NCI-H1694 treated with DMSO at 0.1 percent for 48 hours (cell line): ENCODE data around the gene FBXL17.

ENCODE experiments used
- DNase-seq: peaks from one replicate; lab custom pipeline; 2025; lab: John Stamatoyannopoulos, UW

The FBXL17 gene

DNA sequence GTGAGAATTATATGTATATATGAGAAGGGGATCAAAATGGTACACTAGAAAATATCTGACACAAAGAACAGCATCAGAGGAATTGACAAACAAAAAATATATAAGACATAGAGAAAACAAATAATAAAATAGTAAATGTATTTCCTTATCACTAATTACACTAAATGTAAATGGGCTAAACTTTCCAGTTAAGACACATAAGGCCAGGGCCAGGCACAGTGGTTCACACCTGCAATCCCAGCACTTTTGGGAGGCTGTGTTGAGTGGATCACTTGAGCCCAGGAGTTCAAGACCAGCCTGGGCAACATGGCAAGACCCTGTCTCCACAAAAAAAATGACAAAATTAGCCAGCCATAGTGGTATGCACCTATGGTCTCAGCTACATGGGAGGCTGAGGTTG lies 8.5 kb downstream of the FBXL17 start:
- no peak for DNase-seq

DNA sequence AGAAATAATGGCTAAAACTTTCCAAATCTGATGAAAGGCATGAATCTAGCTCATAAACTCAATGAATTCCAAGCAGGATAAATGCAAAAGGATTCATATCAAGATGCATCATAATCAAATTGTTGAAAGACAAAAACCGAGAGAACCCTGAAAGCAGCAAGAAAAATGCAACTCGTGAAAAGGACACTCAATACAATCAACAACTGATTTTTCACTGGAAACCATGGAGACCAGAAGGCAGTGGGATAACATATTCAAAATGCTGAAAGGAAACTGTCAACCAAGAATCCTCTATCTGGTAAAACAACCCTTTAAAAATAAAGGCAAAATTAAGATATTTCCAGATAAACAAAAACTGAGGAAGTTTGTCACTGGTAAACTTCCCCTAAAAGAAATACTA lies 9.5 kb downstream of the FBXL17 start:
- DNase-seq: no peak

DNA sequence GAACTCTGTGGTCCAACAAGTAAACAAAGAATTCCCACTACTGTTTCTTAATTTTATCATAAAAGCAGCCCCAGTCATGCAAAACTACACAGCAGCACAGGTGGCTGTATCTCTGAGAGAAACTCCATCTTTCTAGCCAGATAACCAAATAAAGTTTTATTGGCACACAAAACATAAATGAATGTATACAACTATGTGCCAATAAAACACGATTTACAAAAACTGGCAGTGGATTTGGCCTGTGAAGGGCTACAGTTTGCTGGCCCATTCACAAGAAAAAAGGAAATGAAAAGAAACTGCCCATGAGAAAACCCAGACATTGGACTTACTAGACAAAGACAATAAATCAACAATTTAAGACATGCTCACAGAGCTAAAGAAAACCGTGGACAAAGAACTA lies 10.6 kb downstream of the FBXL17 start:
- DNase-seq: no peak

DNA sequence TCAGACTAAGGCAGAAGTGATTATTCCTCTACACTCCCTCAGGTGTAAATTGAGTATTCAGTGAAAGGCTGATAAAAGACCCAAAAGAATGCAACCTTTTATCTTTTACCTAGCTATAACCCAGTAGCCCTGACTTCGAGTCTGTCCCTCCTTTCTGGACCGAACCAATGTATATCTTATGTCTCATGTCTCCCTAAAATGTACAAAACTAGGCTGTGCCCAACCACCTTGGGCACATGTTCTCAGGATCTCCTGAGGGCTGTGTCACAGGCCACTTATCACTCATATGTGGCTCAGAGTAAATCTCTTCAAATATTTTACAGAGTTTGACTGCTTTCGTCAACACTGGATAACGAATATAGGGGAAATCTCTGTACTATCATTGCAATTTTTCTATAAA lies 12.7 kb downstream of the FBXL17 start:
- DNase-seq: no peak

DNA sequence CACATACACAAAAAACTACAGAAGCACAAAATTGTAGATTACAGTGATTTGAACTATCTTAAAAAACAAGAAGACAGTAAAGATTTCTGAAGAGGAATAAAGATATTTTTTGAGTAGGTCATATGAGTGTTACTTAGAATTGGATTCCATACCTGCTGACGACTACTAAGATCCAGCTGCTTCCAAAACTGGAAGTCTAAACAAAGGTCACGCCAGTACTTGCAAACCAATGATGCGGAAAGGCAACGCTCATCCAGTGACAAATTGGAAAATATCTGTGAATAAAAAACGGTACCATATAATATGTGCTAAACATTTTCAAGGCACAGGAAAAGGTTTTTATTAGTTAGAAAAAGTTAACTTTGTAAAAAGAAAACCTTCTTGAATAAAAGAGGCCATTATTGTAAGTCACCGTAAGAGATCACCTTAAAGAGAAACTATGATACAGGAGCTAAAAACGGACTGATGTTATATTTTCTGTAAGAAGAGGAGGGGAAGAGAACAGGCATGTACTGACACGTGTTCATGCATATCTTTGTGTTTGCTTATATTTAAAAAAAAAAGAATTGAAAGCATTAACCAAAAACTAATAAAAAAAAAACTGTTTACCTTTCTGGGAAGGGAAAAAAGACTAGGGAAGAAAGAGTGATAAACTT lies 14.1 kb downstream of the FBXL17 start:
- no peak for DNase-seq

DNA sequence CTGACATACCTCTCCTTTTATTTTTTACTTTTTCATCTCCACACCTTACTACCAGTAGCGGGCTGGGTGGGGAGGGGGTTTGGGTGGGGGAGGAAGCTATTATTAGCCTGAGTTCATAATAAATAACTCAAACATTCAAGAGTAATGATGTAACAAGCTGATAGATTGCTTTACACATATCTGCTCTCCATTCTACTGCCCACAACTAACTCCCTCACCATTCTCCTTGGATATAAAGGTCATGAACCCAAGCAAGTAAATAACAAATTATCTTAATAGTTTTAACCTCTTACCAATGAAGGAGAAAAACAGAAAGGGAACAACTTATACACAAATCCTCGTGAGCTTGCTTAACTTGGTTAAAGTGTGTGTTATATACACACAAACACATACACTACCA lies 15.4 kb downstream of the FBXL17 start:
- DNase-seq: no peak

DNA sequence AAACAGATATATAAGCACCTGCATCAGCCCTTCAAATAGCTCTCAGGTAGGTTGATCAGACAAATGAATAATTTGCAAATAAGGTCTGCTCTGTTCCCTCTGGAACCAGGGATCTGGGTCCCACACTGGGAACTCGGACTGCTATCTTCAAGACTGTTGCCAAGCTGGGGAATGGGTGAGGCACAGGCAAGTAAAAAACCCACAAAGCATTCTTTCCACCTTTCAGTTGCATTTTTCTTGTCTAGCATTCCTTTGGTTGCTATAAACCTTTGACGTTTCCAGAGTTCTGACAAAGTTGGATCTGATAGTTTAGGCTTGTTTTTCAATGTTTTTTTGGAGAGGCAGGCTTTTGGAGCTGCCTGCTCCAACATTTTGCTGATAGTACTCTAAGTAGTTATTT lies 20.1 kb downstream of the FBXL17 start:
- no peak for DNase-seq

DNA sequence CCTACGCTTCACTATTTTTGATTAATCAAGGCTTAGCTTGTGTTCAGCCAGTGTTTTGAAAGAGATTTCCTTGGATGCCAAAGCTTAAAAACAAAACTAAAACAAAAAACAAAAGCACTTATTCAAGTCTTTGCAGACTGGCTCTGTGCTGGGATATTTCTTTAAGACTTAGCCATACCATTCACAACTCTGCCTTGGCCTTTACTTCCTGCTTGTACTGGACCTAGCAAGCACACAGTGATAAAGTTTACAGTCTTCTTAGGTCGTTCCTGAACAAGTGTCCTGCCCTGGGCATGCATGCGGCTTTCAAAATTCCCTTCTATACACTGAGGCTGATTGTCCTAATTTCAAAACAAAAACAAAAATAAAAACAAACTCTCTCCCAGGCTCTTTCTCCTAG lies 20.7 kb downstream of the FBXL17 start:
- DNase-seq: no peak

DNA sequence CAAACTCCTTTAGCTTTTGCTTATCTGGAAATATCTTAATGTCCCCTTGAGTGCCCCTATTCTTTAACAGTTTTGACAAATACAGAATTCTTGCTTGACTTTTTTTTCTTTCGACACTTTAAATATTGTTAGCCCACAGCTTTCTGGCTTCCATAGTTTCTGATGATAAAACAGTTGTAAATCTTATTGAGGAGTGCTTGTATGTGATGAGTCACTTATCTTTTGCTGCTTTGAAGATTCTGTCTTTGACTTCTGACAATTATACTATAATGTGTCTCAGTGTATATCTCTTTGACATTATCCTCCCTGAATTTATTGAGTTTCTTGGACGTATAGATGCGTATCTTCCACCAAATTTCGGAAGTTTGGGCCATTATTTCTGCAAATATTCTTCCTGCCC lies 21.6 kb downstream of the FBXL17 start:
- DNase-seq: no peak

DNA sequence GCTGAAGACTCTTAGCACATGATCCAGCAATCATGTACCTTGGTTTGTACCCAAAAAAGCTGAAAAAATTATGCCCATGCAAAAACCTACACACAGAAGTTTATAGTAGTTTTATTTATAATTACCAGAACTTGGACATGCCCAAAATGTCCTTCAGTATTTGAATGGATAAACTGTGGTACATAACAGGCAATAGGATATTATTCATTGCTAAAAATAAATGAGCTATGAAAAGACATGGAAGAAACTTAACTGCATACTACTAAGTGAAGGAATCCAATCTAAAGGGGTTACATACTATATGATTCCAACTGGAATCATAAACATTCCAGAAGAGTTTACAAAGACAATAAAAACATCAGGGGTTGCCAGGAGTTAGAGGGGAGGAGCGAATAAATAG lies 25.6 kb downstream of the FBXL17 start:
- no peak for DNase-seq

DNA sequence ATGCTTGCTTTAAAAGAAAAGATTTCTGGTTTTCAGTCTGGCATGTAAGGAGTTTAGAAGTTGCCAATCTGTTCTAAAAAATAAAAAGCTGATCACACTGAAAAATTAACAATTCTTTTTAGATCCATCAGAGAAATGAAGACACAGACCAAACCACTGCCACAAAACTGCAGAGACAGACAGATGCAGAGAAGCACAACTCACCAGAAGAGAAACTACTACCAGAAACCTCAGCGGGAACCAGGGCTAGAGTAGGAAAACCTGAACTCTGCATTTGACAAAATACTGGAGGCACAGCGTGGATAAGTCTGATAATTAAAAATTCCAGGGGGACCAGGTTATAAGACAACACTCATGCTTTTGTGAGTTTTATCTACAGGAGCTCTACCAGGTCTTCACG lies 28.8 kb downstream of the FBXL17 start:
- DNase-seq: no peak

DNA sequence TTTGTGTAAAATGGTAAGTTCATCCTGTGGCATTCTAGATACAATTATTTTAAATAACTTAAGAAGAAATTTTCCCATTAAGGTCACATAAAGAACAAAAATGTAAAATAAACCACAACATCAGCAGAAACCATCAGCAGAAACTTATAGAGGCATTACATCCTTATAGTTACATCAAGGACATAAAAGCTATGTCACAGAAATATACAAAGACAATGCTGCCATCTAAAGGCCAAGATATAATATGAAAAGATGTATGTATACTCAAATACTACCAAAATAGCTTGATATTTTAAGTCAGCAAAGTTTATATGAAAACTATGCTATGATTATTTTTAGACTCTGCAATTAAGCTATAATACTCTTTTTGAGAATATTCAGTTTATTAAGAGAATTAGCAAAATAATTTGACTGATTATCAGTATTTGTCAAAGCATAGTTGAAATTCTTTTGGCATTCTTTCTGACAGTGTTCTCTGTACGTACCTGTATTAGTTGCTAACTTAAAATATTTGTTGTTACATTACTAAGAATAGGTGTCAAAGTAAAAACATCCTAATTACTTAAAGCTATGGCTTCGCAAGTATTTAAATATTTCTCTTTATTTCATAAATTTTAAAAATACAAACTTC lies 36.2 kb downstream of the FBXL17 start:
- peak; percentile 62 for DNase-seq

DNA sequence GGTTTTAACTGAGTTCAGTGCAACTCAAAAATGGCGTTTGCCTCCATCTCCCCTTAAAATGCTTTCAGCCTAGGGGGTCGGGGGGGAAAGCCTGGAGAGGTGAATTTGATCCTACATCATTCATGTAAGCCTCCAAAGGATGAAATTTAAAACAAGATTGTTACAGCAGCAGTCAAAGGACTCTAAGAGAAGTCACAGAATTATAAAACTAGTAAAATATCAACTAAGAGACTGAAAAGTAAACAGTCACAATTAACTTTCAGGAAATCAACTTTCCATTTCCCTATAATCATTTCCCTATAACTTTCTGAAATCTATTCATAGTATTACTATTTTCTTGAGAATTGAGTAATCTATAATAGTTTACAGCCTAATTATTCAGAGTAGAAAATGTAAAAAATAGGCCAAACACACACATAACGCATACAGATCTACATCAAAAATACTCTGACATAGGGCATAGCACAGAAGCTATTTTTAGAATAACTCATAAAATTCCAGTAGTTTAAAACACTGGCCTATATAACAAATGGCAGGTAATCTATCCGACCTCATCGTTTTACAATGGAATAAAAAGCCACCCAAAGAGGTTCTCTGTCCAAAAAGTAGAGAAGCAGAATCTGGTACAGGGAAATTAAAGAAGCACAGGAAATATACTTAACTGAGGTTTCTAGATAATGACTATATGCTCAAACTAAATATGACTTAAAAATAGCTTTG lies 37.6 kb downstream of the FBXL17 start:
- DNase-seq: no peak

DNA sequence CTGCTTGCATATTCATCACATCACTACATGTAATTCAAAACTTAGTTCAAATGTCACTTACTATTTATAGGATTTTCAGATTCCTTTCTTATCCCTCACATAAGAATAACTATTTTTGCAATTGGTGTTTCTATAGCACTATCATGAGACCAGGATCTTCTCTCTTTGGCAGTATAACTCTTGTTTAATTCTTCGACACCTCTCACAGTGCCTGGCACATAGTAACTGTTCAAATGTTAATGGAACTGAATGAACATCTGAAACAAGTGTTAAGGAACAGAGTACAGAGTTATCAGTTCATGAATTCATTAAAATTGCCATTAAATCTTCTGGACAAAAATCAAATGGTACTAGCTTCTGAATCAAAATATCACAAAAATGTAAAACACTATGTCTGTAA lies 40.0 kb downstream of the FBXL17 start:
- no peak for DNase-seq

DNA sequence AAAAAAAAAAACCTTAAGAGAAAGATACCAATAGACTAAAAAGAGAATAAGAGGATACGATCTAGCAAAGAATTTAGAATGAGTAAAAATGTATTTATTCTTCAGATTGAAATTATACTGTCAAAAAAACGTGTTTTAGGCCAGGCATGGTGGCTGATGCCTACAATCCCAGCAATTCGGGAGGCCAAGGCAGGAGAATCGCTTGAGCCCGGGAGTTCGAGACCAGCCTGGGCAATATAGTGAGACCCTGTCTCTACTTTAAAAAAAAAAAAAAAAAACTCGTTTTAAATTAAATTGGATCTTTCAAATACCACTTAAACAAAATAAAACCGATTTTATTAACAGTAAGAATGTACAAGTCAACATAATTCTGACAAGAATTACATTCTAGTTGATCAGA lies 41.8 kb downstream of the FBXL17 start:
- no peak for DNase-seq

DNA sequence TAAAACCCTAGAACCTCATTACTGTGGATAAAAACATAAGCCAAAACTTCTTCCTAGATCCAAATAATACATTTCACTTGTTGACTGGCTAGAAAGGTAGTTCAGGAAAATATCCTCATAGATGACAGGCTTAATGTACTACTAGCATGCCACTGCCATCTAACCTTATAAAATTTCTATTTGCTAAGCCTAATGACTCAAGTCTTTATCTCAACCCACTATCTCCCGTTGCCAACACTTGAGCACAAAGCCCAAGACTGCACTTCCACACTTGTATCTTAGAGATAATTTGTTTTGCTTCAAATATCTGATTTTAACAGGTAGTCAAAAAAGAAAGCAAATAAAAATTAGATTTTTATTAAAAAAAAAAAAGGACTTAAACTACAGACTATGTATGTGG lies 42.7 kb downstream of the FBXL17 start:
- no peak for DNase-seq

DNA sequence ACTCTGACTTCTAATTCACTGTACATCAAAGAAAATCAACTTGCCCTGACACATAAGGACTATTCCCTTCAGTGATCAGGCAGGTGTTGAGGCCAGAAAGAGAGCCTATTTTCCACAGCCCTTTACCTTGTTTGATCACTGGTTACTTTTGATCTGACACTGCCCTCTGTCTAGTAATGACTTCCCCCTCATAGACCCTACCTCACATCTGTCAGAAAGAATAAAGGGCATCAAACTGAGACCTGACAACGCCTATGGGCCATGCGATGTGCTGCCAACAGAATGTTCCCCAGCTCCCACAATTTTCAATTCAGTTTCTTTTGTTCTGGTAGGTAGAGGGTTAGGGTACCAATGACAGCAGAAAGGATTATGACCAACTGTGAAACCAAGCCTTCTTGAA lies 47.7 kb downstream of the FBXL17 start:
- no peak for DNase-seq

DNA sequence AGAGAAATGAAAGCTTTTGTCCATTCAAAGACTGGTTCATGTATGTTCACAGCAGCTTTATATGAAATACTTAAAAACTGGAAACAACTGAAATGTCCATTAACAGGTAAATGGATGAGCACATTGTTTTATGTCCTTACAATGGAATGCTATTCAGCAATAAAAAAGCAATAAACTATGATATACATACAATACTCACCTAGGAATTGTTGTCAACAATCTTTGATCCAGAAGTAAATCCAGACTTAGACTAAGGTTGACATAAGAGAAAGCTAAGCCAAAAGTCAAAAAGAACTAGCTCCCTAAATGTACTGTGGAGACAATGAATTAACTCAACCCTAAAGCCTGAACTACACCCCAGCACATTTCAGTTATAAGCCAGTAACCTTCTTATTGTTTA lies 54.9 kb downstream of the FBXL17 start:
- DNase-seq: no peak

DNA sequence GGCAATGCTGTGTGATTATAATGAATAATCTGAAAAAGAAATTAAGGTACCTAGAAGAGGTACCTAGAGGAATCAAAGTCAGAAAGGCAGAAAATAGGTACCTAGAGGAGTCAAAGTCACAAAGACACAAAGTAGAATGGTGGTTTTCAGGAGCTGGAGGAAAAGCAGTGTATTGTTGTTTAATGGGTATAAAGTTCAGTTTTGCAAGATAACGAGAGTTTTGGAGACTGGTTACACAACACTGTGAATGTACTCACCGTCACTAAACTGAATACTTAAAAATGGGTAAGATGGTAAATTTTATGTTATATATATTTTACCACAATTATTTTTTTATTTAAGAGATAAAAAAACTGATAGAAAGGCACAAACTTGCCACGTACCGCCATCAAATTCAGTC lies 57.0 kb downstream of the FBXL17 start:
- DNase-seq: no peak

DNA sequence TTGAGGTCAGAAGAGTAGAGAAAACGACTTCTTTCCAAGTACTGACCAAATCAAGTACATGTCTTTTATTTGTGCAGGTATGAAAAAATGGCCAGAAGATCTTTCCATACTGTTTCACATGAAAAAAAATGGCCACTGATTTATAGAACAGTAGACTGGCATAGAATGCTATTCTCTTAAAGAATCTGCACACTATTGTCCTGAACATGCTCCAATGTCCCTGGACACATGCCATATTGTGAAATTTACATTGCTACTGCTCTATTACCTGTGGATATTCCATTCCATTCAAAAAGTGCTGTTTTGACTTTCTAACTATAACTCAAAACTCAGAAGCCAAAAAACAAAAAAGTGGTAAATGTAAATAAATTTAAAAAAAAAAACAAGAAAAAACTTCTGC lies 60.6 kb downstream of the FBXL17 start:
- no peak for DNase-seq

DNA sequence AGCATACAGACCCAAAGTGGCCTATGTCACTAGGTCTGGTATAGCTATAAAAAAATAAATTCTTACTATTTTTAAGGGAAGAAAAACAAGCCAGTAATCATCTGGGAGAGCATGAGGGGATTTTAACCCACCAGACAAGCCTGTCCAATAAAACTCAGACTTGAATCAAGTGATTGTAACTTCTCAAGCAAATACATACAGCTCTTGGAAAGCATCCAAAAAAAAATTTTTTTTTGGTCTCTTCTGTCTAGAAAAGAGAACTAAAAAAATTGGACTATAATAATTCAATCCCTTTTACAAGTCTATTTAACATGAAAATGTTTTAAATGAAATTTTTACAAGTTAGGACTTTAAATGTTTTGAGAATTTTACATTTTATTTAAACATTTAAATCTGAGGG lies 61.7 kb downstream of the FBXL17 start:
- DNase-seq: no peak

DNA sequence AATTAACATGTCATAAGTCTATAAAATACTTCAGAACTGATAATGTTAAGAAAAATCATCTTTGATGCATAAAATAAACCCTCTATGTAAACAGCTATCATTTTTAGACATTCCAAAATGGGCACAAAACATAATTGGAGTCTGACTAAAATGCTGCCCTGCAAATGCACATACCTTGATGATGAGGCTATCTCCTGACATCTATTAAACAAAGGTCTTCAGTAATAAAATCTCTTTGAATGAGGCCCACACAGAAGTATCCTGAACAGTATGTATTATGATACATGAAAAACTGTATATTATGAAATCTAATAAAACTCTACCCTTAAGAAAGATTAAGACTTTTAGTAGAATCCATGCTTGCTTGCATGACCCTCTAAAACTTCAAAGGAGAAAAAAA lies 66.1 kb downstream of the FBXL17 start:
- no peak for DNase-seq

DNA sequence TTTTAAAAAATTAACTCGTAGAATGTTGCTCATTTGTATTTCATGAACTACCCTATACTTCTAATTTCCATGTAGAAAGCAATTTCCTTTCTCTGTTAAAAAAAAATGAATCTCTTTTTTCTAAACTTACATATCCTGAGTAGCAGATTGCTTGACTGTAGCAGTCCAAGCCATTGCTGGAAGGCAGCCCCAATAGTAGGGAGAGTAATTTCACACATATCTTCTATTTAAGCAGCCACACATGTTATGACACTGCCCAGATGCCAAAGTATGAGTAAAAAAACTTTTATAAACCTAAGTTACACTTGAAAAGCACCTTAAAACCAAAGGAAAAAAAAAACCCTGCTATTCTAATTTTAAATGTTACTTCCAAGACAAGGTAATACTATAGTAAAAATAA lies 69.6 kb downstream of the FBXL17 start:
- DNase-seq: no peak

DNA sequence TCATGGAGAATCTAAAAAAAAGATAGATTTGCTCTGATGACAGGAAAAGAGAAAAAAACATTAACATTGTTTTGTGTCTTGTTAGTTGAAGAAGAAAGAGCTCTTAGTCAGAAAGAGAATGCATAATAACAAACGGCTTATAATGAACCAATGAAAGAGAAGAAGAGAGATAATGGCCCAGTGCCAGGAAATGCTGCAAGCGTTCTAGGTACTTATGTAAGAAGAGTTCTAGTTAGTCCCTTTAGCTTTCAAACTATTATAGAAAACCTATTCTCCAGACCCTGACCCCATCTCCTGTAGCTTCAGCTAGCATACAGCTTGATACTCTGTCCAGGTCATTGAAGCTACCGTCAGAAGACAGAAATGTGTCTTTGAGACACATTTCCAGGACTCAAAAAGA lies 70.2 kb downstream of the FBXL17 start:
- no peak for DNase-seq
